A549 (cell line): ENCODE results near the gene STEAP1B.

Experiments used
- CBX8 ChIP-seq: fragments of 200-600 bp; sonication (generic); IDR thresholded peaks from 2 replicates; pipeline ENCODE4 v1.6.1; 2016
- CEBPB ChIP-seq, 2 experiments: fragments of >200 bp in 1 of 2; sonication (Bioruptor Twin) in 1 of 2; formaldehyde crosslinking in 1 of 2; IDR thresholded peaks; 2 replicates each; pipeline ENCODE4 v1.6.1; 2012 to 2016
- CHD4 ChIP-seq: fragments of 200-600 bp; sonication (generic); IDR thresholded peaks from 2 replicates; pipeline ENCODE4 v1.6.1; 2016; ENCODE audit warnings: antibody characterized with exemption, mild to moderate bottlenecking, borderline replicate concordance
- EHMT2 ChIP-seq: fragments of 200-600 bp; sonication (generic); IDR thresholded peaks from 2 replicates; pipeline ENCODE4 v1.6.1; 2016; ENCODE audit warnings: antibody characterized with exemption, low read depth, mild to moderate bottlenecking, moderate library complexity
- EP300 ChIP-seq, 2 experiments: fragments of >200 bp; sonication (Bioruptor Twin); formaldehyde crosslinking; IDR thresholded peaks; 2 replicates in 1 of 2; 3 replicates in 1 of 2; pipeline ENCODE4 v1.6.1; 2016 to 2017
- NPAS2 ChIP-seq: fragments of 250-450 bp; sonication (Bioruptor Pico); IDR thresholded peaks from 2 replicates; pipeline ENCODE4 v1.8.0; 2022; ENCODE audit warnings: mild to moderate bottlenecking, moderate library complexity, borderline replicate concordance
- POLR2A ChIP-seq: IDR thresholded peaks from 2 replicates; pipeline ENCODE4 v1.6.1; 2012; ENCODE audit warnings: mild to moderate bottlenecking, low read length
- ZC3H11A ChIP-seq: fragments of 450-650 bp; IDR thresholded peaks from 2 replicates; pipeline ENCODE4 v1.6.1; 2014; ENCODE audit warnings: antibody characterized with exemption, mild to moderate bottlenecking
- ZFP36 ChIP-seq: fragments of 450-650 bp; IDR thresholded peaks from 2 replicates; pipeline ENCODE4 v1.6.1; 2014; ENCODE audit warnings: borderline replicate concordance; ENCODE audit not compliant: partially characterized antibody
- TF ChIP-seq, protein P1 (sequence below): fragments of >200 bp; sonication (Bioruptor Twin); formaldehyde crosslinking; IDR thresholded peaks from 3 replicates; pipeline ENCODE4 v1.5.1; 2016
- TF ChIP-seq, protein P2 (sequence below): fragments of 450-650 bp; IDR thresholded peaks from 2 replicates; pipeline ENCODE4 v1.6.1; 2014; ENCODE audit warnings: antibody characterized with exemption

DNA sequence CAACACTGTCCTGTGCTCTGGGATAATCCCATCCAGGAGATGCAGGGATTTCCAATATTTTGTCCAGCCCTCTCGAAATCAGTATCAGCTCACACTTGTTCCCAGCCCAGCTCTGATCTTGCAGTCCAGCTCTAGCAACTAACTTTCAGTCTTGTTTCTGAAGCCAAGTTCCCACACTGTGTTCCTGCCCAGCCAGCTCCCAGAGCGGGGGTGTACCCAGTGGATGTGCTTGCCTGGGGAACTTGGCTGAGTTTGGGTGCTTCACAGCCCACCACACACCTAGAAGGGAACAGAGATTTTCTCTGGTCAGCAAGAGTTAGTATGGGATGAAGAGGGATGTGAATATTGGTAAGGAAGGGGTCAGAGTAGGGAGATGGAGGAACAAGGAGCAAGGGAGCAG, 85.6 kb downstream of the STEAP1B start:
- no peak for TF ChIP-seq POLR2A
- no peak for TF ChIP-seq CEBPB (IDR thresholded peaks at IDR 0.05)
- no peak for TF ChIP-seq ZC3H11A
- TF ChIP-seq, protein P1, sequence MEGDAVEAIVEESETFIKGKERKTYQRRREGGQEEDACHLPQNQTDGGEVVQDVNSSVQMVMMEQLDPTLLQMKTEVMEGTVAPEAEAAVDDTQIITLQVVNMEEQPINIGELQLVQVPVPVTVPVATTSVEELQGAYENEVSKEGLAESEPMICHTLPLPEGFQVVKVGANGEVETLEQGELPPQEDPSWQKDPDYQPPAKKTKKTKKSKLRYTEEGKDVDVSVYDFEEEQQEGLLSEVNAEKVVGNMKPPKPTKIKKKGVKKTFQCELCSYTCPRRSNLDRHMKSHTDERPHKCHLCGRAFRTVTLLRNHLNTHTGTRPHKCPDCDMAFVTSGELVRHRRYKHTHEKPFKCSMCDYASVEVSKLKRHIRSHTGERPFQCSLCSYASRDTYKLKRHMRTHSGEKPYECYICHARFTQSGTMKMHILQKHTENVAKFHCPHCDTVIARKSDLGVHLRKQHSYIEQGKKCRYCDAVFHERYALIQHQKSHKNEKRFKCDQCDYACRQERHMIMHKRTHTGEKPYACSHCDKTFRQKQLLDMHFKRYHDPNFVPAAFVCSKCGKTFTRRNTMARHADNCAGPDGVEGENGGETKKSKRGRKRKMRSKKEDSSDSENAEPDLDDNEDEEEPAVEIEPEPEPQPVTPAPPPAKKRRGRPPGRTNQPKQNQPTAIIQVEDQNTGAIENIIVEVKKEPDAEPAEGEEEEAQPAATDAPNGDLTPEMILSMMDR = no peak
- TF ChIP-seq NPAS2 (CRISPR knock-in tag) = no peak
- TF ChIP-seq ZFP36 = no peak
- TF ChIP-seq CHD4 = no peak
- no peak for TF ChIP-seq EP300 (IDR thresholded peaks at IDR 0.05)
- TF ChIP-seq, protein P2, sequence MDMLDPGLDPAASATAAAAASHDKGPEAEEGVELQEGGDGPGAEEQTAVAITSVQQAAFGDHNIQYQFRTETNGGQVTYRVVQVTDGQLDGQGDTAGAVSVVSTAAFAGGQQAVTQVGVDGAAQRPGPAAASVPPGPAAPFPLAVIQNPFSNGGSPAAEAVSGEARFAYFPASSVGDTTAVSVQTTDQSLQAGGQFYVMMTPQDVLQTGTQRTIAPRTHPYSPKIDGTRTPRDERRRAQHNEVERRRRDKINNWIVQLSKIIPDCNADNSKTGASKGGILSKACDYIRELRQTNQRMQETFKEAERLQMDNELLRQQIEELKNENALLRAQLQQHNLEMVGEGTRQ = no peak
- TF ChIP-seq EHMT2 = no peak
- no peak for TF ChIP-seq CBX8
